LNCAP (cell line): Measurements from ENCODE around the gene SKI.

Experiments
- CTCF ChIP-seq: fragments of 450-650 bp; IDR thresholded peaks from 2 replicates; pipeline ENCODE4 v1.5.1; 2017; ENCODE audit warnings: mild to moderate bottlenecking

SKI gene

GRCh38 chr1:2337501-2337900, 109.4 kb downstream of the SKI start:
- TF ChIP-seq CTCF = no peak

- TF ChIP-seq CTCF = no peak
Measured at GRCh38 chr1:2339206-2340085, 111.3 kb downstream of the SKI start.

- TF ChIP-seq CTCF = no peak
Measured at GRCh38 chr1:2340086-2340917, 112.2 kb downstream of the SKI start.

- no peak for TF ChIP-seq CTCF
Measured at GRCh38 chr1:2340918-2341254, 112.8 kb downstream of the SKI start.

- no peak for TF ChIP-seq CTCF
Measured at GRCh38 chr1:2341706-2342383, 113.7 kb downstream of the SKI start.

- TF ChIP-seq CTCF = no peak
Measured at GRCh38 chr1:2342384-2343022, 114.4 kb downstream of the SKI start.
